Activated naive CD8-positive, alpha-beta T cell treated with anti-CD3 and anti-CD28 coated beads for 36 hours (primary cell): ENCODE data around the gene ZCCHC2. TPM values are rescaled to one million over a fixed set of nuclear protein-coding genes. Genes with fewer than 3 reads are reported as not detected.

Experiments
- DNase-seq: peaks from one replicate; pipeline ENCODE4 v3.0.0; 2021
- H3K27ac Mint-ChIP-seq: one replicate; pipeline ENCODE4 v1.8.0; 2022; ENCODE audit warnings: mild to moderate bottlenecking, moderate library complexity, mixed read lengths
- H3K27me3 Mint-ChIP-seq: one replicate; pipeline ENCODE4 v1.8.0; 2022; ENCODE audit warnings: mild to moderate bottlenecking, mixed read lengths
- H3K36me3 Mint-ChIP-seq: one replicate; pipeline ENCODE4 v1.8.0; 2021; ENCODE audit warnings: mild to moderate bottlenecking, mixed read lengths
- H3K4me1 Mint-ChIP-seq: one replicate; pipeline ENCODE4 v1.8.0; 2021; ENCODE audit warnings: mixed read lengths
- H3K4me3 Mint-ChIP-seq: one replicate; pipeline ENCODE4 v1.8.0; 2022; ENCODE audit warnings: mild to moderate bottlenecking, moderate library complexity, mixed read lengths
- H3K9me3 Mint-ChIP-seq: one replicate; pipeline ENCODE4 v1.8.0; 2022; ENCODE audit warnings: mixed read lengths
- total RNA-seq, 2 experiments: library from RNA; stranded (reverse); gene quantifications; one replicate each; pipeline ENCODE4 v1.2.3, GENCODE V29; 2021

Gene ZCCHC2
- total RNA-seq, 2 experiments from 2014 or later: 25.1 to 28.9 TPM

- Mint-ChIP-seq H3K9me3 (no peaks in the 10 kb centered on the region), H3K4me3 (no peak overlapping the region), H3K4me1 (no peaks in the 10 kb centered on the region), H3K36me3 (no peaks in the 10 kb centered on the region), H3K27ac (no peak overlapping the region), H3K27me3 (peaks cover 25% of the 10 kb centered on the region)
- no peak for DNase-seq
Measured at GRCh38 chr18:62612289-62612645, 89.4 kb downstream of the ZCCHC2 start.

- no peak overlapping the region for H3K4me3 Mint-ChIP-seq
- no peaks in the 10 kb centered on the region for H3K9me3 Mint-ChIP-seq
- H3K27me3 Mint-ChIP-seq: peaks cover 25% of the 10 kb centered on the region
Measured at GRCh38 chr18:62612776-62613175, 90.0 kb downstream of the ZCCHC2 start.

GRCh38 chr18:62614494-62614893 lies 91.7 kb downstream of the ZCCHC2 start:
- Mint-ChIP-seq H3K27ac (no peak overlapping the region), H3K36me3 (no peaks in the 10 kb centered on the region), H3K4me1 (no peaks in the 10 kb centered on the region)

More at GRCh38 chr18:62612776-62613175, 90.0 kb downstream of the ZCCHC2 start:
- H3K27ac Mint-ChIP-seq: no peak overlapping the region
- no peaks in the 10 kb centered on the region for H3K36me3 Mint-ChIP-seq
- DNase-seq: no peak
- no peaks in the 10 kb centered on the region for H3K4me1 Mint-ChIP-seq

GRCh38 chr18:62616331-62616805 lies 93.5 kb downstream of the ZCCHC2 start:
- no peak for DNase-seq
- Mint-ChIP-seq H3K27me3 (peaks cover 29% of the 10 kb centered on the region), H3K9me3 (no peaks in the 10 kb centered on the region), H3K4me1 (no peaks in the 10 kb centered on the region), H3K36me3 (no peaks in the 10 kb centered on the region), H3K4me3 (no peak overlapping the region), H3K27ac (no peak overlapping the region)

More at GRCh38 chr18:62614494-62614893, 91.7 kb downstream of the ZCCHC2 start:
- H3K27me3 Mint-ChIP-seq: peaks cover 29% of the 10 kb centered on the region
- H3K4me3 Mint-ChIP-seq: no peak overlapping the region
- H3K9me3 Mint-ChIP-seq: no peaks in the 10 kb centered on the region
- no peak for DNase-seq

- no peaks in the 10 kb centered on the region for H3K9me3 Mint-ChIP-seq
- DNase-seq: no peak
- no peak overlapping the region for H3K27ac Mint-ChIP-seq
- H3K4me1 Mint-ChIP-seq: no peaks in the 10 kb centered on the region
- no peaks in the 10 kb centered on the region for H3K36me3 Mint-ChIP-seq
- no peak overlapping the region for H3K4me3 Mint-ChIP-seq
- H3K27me3 Mint-ChIP-seq: peaks cover 22% of the 10 kb centered on the region
Measured at GRCh38 chr18:62617793-62618591, 95.2 kb downstream of the ZCCHC2 start.

- H3K36me3 Mint-ChIP-seq: no peaks in the 10 kb centered on the region
- H3K27me3 Mint-ChIP-seq: peaks cover 22% of the 10 kb centered on the region
- no peak for DNase-seq
- no peaks in the 10 kb centered on the region for H3K4me1 Mint-ChIP-seq
- H3K9me3 Mint-ChIP-seq: no peaks in the 10 kb centered on the region
- no peak overlapping the region for H3K4me3 Mint-ChIP-seq
- no peak overlapping the region for H3K27ac Mint-ChIP-seq
Measured at GRCh38 chr18:62618735-62619134, 95.9 kb downstream of the ZCCHC2 start.

GRCh38 chr18:62621546-62621945 lies 98.7 kb downstream of the ZCCHC2 start:
- no peaks in the 10 kb centered on the region for H3K4me1 Mint-ChIP-seq
- no peaks in the 10 kb centered on the region for H3K9me3 Mint-ChIP-seq
- no peak overlapping the region for H3K27ac Mint-ChIP-seq
- no peak overlapping the region for H3K4me3 Mint-ChIP-seq
- H3K27me3 Mint-ChIP-seq: peaks cover 15% of the 10 kb centered on the region
- DNase-seq: no peak
- H3K36me3 Mint-ChIP-seq: no peaks in the 10 kb centered on the region

GRCh38 chr18:62625019-62625418 lies 102.2 kb downstream of the ZCCHC2 start:
- no peak overlapping the region for H3K27ac Mint-ChIP-seq
- no peaks in the 10 kb centered on the region for H3K36me3 Mint-ChIP-seq
- no peaks in the 10 kb centered on the region for H3K4me1 Mint-ChIP-seq
- H3K9me3 Mint-ChIP-seq: no peaks in the 10 kb centered on the region
- DNase-seq: no peak
- peaks cover 4% of the 10 kb centered on the region for H3K27me3 Mint-ChIP-seq
- no peak overlapping the region for H3K4me3 Mint-ChIP-seq

Other genes with a start within 250 kb of the ZCCHC2 start
- gene TNFRSF11A, start 197.7 kb upstream of the ZCCHC2 start, total RNA-seq: 1 to 10 TPM; 2.4 to 2.7 TPM
- 10 to 100 TPM; 10.4 to 11.4 TPM for gene PHLPP1, start 192.5 kb downstream of the ZCCHC2 start, total RNA-seq